ENCODE results near the gene MRPL16. TPM values are rescaled to one million over a fixed set of nuclear protein-coding genes. Genes with fewer than 3 reads are reported as not detected.
"Not testable (repeated sequence)": the region's sequence is repeated elsewhere in the genome, so short reads cannot be mapped to it uniquely, and the experiment has no call there.

MRPL16 gene
- polyA plus RNA-seq, 1 of the 3 experiments (the other 2 are of a cell fraction) = 77.6 TPM

DNA sequence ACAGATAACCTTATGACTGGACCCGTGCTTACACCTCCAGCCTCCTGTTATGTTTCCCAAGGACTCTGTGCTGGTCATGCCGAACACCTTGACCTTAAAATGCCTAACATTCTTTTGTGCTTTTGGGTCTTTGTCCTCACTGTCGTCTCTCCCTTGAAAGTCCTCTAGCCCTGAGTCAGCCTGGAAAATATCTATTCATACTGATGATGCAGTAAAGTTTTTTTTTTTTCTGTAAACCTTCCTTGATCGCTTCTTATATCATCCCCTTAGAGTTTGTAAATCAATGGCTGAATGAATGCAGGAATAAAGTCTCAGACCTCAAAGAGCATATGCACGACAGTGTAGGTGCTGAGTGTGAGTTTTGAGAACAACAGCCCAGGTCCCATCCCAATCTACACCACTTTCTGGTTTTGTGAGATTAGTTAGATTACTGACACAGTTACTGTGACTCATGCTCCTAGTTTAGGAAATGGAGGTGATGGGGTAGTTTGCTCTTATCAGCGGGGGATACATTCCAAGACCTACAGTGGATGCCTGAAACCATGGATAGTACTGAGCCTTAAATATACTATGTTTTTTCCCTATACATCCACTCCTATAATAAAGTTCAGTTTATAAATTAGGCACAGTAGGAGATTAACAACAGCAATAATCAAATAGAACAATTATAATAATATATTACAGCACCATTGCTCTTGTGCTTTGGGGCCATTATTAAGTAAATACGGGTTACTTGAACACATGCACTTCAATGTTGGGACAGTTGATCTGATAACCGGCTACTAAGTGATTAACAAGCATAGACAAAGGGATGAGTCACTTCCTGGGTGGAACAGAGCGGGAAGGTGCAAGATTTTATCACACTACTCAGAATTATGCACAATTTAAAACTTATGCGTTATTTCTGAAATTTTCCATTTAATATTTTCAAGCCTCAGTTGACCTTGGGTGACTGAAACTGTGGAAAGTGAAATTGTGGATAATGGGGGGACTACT is 47.2 kb upstream of the MRPL16 start:
- H3K79me2 ChIP-seq (ENCODE audit: insufficient read depth) = no peaks in the 10 kb centered on the region
- H2AFZ ChIP-seq (ENCODE audit: low read depth) = peak overlapping the region; percentile 68; the same call in 1 of the 2 replicates
- TF ChIP-seq JUND (IDR thresholded peaks at IDR 0.05) (no peak), FOXJ3 (CRISPR knock-in tag; IDR thresholded peaks at IDR 0.05) (no peak), EP300 (IDR thresholded peaks at IDR 0.05; ENCODE audit: borderline replicate concordance in 1 of 2, low read depth in 1 of 2, low read length in 1 of 2) (no peak)
- DNase-seq = no peak
- H3K9me2 ChIP-seq = no peaks in the 10 kb centered on the region
- H3F3A ChIP-seq (replicated peaks; ENCODE audit: insufficient read depth) = no peaks in the 10 kb centered on the region
- CTCF ChIA-PET = no interaction called here
- no peak overlapping the region for H3K4me2 ChIP-seq
- peaks cover 0 to 11% of the 10 kb centered on the region in 2 experiments; a peak in 1 of 4 replicates for H3K4me1 ChIP-seq (ENCODE audit: control insufficient read depth in 1 of 2, insufficient read depth in 2 of 2, low read depth in 1 of 2, low read length in 1 of 2)
- H4K20me1 ChIP-seq (ENCODE audit: insufficient read depth) = no peaks in the 10 kb centered on the region
- peaks cover 8% of the 10 kb centered on the region; the same call in 1 of the 2 replicates for H3K27me3 ChIP-seq (ENCODE audit: insufficient read depth)
- no peak overlapping the region for H3K27ac ChIP-seq (ENCODE audit: low read depth in 2 of 2, low read length in 1 of 2)
- H3K36me3 ChIP-seq (replicated peaks in 1 of 2; ENCODE audit: control insufficient read depth in 1 of 2, insufficient read depth in 2 of 2, low read length in 1 of 2) = no peaks in the 10 kb centered on the region
- WGBS (ENCODE audit: low lambda C conversion rate) = 16% methylated on average over 10 of the region's 10 CpGs
- POLR2A ChIA-PET = no interaction called here
- H3K4me3 ChIP-seq (ENCODE audit: low read depth in 2 of 2, low read length in 1 of 2) = no peak overlapping the region
- H3K9ac ChIP-seq = no peak overlapping the region
- no peaks in the 10 kb centered on the region for H3K9me3 ChIP-seq

GRCh38 chr11:59854871-59855270 is 44.3 kb upstream of the MRPL16 start:
- H3K27ac ChIP-seq (ENCODE audit: low read depth in 2 of 2, low read length in 1 of 2) = no peak overlapping the region
- no peak overlapping the region for H3K9ac ChIP-seq
- POLR2A ChIA-PET = no interaction called here
- TF ChIP-seq PBX3 (IDR thresholded peaks at IDR 0.05) (no peak), MAX (IDR thresholded peaks at IDR 0.05; ENCODE audit: low read depth) (no peak), REST (IDR thresholded peaks at IDR 0.05; ENCODE audit: low read depth, low read length) (no peak)
- TF ChIP-seq, protein P1, sequence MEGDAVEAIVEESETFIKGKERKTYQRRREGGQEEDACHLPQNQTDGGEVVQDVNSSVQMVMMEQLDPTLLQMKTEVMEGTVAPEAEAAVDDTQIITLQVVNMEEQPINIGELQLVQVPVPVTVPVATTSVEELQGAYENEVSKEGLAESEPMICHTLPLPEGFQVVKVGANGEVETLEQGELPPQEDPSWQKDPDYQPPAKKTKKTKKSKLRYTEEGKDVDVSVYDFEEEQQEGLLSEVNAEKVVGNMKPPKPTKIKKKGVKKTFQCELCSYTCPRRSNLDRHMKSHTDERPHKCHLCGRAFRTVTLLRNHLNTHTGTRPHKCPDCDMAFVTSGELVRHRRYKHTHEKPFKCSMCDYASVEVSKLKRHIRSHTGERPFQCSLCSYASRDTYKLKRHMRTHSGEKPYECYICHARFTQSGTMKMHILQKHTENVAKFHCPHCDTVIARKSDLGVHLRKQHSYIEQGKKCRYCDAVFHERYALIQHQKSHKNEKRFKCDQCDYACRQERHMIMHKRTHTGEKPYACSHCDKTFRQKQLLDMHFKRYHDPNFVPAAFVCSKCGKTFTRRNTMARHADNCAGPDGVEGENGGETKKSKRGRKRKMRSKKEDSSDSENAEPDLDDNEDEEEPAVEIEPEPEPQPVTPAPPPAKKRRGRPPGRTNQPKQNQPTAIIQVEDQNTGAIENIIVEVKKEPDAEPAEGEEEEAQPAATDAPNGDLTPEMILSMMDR (IDR thresholded peaks at IDR 0.05) = no peak
- 2% methylated on average over 2 of the region's 2 CpGs for WGBS (ENCODE audit: low lambda C conversion rate)
- H4K20me1 ChIP-seq (ENCODE audit: insufficient read depth) = no peaks in the 10 kb centered on the region
- H3K79me2 ChIP-seq (ENCODE audit: insufficient read depth) = no peaks in the 10 kb centered on the region
- no peaks in the 10 kb centered on the region for H3K36me3 ChIP-seq (replicated peaks in 1 of 2; ENCODE audit: control insufficient read depth in 1 of 2, insufficient read depth in 2 of 2, low read length in 1 of 2)
- no peak overlapping the region for H3K4me3 ChIP-seq (ENCODE audit: low read depth in 2 of 2, low read length in 1 of 2)
- no peak overlapping the region for H3K4me2 ChIP-seq
- H3F3A ChIP-seq (replicated peaks; ENCODE audit: insufficient read depth) = no peaks in the 10 kb centered on the region
- H3K9me2 ChIP-seq = no peaks in the 10 kb centered on the region
- CTCF ChIA-PET = no interaction called here
- H3K9me3 ChIP-seq = no peaks in the 10 kb centered on the region
- H3K27me3 ChIP-seq (ENCODE audit: insufficient read depth) = peaks cover 12% of the 10 kb centered on the region; the same call in 1 of the 2 replicates
- H2AFZ ChIP-seq (ENCODE audit: low read depth) = no peak overlapping the region
- peaks cover 0 to 11% of the 10 kb centered on the region in 2 experiments; a peak in 1 of 4 replicates for H3K4me1 ChIP-seq (ENCODE audit: control insufficient read depth in 1 of 2, insufficient read depth in 2 of 2, low read depth in 1 of 2, low read length in 1 of 2)
- no peak for DNase-seq

DNA sequence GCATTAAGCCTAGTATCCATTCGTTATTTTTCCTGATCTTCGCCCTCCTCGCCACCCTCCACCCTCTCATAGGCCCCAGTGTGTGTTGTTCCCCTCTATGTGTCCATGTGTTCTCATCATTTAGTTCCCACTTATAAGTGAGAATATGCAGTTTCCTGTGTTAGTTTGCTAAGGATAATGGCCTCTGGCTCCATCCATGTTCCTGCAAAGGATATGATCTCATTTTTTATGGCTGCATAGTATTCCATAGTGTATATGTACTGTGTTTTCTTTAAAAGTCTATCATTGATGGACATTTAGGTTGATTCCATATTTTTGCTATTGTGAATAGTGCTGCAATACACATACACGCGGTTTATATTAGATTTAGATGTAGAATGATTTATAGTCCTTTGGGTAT is 40.8 kb upstream of the MRPL16 start:
- H3K9me3 ChIP-seq; H3K4me2 ChIP-seq; H3F3A ChIP-seq (replicated peaks; ENCODE audit: insufficient read depth); DNase-seq; H3K9me2 ChIP-seq; H3K4me1 ChIP-seq (ENCODE audit: control insufficient read depth in 1 of 2, insufficient read depth in 2 of 2, low read depth in 1 of 2, low read length in 1 of 2); H2AFZ ChIP-seq (ENCODE audit: low read depth); H3K27me3 ChIP-seq (ENCODE audit: insufficient read depth); H4K20me1 ChIP-seq (ENCODE audit: insufficient read depth); H3K27ac ChIP-seq (ENCODE audit: low read depth in 2 of 2, low read length in 1 of 2); H3K79me2 ChIP-seq (ENCODE audit: insufficient read depth); CTCF ChIA-PET; H3K4me3 ChIP-seq (ENCODE audit: low read depth in 2 of 2, low read length in 1 of 2); POLR2A ChIA-PET; H3K9ac ChIP-seq; H3K36me3 ChIP-seq (replicated peaks in 1 of 2; ENCODE audit: control insufficient read depth in 1 of 2, insufficient read depth in 2 of 2, low read length in 1 of 2): not testable (repeated sequence)
- 51% methylated on average over 5 of the region's 5 CpGs for WGBS (ENCODE audit: low lambda C conversion rate)

- CTCF ChIA-PET; POLR2A ChIA-PET; H3K27me3 ChIP-seq (ENCODE audit: insufficient read depth); H3K9me2 ChIP-seq; H3F3A ChIP-seq (replicated peaks; ENCODE audit: insufficient read depth); H3K9me3 ChIP-seq; H3K36me3 ChIP-seq (replicated peaks in 1 of 2; ENCODE audit: control insufficient read depth in 1 of 2, insufficient read depth in 2 of 2, low read length in 1 of 2); H3K4me3 ChIP-seq (ENCODE audit: low read depth in 2 of 2, low read length in 1 of 2); H3K4me1 ChIP-seq (ENCODE audit: control insufficient read depth in 1 of 2, insufficient read depth in 2 of 2, low read depth in 1 of 2, low read length in 1 of 2); H4K20me1 ChIP-seq (ENCODE audit: insufficient read depth); H3K9ac ChIP-seq; H3K4me2 ChIP-seq; DNase-seq; H2AFZ ChIP-seq (ENCODE audit: low read depth); H3K27ac ChIP-seq (ENCODE audit: low read depth in 2 of 2, low read length in 1 of 2); H3K79me2 ChIP-seq (ENCODE audit: insufficient read depth): not testable (repeated sequence)
- WGBS (ENCODE audit: low lambda C conversion rate) = 20% methylated on average over 2 of the region's 2 CpGs
Observed at GRCh38 chr11:59849551-59849950, 39.0 kb upstream of the MRPL16 start.
